PC-3 (cell line): Measurements from ENCODE around the gene FBN3.

ENCODE experiments used
- CTCF ChIP-seq: fragments of 300-600 bp; sonication (generic); conservative IDR thresholded peaks from 2 replicates; pipeline ENCODE4 v1.5.1; 2017; ENCODE audit warnings: antibody characterized with exemption, low read depth, mild to moderate bottlenecking, low read length
- EZH2 ChIP-seq: fragments of 300-600 bp; sonication (generic); IDR thresholded peaks from one replicate; pipeline ENCODE4 v1.6.1; 2017; ENCODE audit warnings: antibody characterized with exemption, mild to moderate bottlenecking, low read length; ENCODE audit not compliant: unreplicated experiment

GRCh38 chr19:8086849-8087248, 62.5 kb downstream of the FBN3 start:
- TF ChIP-seq EZH2 (no peak), CTCF (no peak)
